ENCODE data around the gene ELOVL7. TPM values are rescaled to one million over a fixed set of nuclear protein-coding genes. Genes with fewer than 3 reads are reported as not detected.

ELOVL7 gene
- total and polyA plus RNA-seq, 2 of the 8 experiments (the other 6 are each of a cell fraction or from before 2014, with no cell fraction given): 3.1 to 5.1 TPM

DNA sequence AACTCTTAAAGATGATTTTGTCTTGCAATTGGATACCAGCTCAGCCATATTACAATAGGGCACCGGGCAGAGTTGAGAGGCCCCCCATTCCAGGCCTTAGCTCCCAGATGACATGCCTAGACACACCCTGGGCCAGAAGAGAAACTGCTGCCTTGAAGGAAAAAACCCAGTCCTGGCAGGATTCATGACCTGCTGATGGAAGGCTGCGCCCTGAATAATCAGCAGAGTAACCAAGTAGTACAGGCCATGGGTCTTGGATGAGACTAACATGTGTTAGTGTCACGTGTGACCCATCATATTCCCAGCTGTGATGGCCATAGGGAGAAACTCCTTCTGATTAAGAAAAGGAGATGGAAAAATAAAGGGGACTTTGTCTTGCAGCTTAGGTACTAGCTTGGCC, 105.1 kb downstream of the ELOVL7 start (continued):
- TF ChIP-seq, protein P1, sequence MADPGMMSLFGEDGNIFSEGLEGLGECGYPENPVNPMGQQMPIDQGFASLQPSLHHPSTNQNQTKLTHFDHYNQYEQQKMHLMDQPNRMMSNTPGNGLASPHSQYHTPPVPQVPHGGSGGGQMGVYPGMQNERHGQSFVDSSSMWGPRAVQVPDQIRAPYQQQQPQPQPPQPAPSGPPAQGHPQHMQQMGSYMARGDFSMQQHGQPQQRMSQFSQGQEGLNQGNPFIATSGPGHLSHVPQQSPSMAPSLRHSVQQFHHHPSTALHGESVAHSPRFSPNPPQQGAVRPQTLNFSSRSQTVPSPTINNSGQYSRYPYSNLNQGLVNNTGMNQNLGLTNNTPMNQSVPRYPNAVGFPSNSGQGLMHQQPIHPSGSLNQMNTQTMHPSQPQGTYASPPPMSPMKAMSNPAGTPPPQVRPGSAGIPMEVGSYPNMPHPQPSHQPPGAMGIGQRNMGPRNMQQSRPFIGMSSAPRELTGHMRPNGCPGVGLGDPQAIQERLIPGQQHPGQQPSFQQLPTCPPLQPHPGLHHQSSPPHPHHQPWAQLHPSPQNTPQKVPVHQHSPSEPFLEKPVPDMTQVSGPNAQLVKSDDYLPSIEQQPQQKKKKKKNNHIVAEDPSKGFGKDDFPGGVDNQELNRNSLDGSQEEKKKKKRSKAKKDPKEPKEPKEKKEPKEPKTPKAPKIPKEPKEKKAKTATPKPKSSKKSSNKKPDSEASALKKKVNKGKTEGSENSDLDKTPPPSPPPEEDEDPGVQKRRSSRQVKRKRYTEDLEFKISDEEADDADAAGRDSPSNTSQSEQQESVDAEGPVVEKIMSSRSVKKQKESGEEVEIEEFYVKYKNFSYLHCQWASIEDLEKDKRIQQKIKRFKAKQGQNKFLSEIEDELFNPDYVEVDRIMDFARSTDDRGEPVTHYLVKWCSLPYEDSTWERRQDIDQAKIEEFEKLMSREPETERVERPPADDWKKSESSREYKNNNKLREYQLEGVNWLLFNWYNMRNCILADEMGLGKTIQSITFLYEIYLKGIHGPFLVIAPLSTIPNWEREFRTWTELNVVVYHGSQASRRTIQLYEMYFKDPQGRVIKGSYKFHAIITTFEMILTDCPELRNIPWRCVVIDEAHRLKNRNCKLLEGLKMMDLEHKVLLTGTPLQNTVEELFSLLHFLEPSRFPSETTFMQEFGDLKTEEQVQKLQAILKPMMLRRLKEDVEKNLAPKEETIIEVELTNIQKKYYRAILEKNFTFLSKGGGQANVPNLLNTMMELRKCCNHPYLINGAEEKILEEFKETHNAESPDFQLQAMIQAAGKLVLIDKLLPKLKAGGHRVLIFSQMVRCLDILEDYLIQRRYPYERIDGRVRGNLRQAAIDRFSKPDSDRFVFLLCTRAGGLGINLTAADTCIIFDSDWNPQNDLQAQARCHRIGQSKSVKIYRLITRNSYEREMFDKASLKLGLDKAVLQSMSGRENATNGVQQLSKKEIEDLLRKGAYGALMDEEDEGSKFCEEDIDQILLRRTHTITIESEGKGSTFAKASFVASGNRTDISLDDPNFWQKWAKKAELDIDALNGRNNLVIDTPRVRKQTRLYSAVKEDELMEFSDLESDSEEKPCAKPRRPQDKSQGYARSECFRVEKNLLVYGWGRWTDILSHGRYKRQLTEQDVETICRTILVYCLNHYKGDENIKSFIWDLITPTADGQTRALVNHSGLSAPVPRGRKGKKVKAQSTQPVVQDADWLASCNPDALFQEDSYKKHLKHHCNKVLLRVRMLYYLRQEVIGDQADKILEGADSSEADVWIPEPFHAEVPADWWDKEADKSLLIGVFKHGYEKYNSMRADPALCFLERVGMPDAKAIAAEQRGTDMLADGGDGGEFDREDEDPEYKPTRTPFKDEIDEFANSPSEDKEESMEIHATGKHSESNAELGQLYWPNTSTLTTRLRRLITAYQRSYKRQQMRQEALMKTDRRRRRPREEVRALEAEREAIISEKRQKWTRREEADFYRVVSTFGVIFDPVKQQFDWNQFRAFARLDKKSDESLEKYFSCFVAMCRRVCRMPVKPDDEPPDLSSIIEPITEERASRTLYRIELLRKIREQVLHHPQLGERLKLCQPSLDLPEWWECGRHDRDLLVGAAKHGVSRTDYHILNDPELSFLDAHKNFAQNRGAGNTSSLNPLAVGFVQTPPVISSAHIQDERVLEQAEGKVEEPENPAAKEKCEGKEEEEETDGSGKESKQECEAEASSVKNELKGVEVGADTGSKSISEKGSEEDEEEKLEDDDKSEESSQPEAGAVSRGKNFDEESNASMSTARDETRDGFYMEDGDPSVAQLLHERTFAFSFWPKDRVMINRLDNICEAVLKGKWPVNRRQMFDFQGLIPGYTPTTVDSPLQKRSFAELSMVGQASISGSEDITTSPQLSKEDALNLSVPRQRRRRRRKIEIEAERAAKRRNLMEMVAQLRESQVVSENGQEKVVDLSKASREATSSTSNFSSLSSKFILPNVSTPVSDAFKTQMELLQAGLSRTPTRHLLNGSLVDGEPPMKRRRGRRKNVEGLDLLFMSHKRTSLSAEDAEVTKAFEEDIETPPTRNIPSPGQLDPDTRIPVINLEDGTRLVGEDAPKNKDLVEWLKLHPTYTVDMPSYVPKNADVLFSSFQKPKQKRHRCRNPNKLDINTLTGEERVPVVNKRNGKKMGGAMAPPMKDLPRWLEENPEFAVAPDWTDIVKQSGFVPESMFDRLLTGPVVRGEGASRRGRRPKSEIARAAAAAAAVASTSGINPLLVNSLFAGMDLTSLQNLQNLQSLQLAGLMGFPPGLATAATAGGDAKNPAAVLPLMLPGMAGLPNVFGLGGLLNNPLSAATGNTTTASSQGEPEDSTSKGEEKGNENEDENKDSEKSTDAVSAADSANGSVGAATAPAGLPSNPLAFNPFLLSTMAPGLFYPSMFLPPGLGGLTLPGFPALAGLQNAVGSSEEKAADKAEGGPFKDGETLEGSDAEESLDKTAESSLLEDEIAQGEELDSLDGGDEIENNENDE (IDR thresholded peaks at IDR 0.05; ENCODE audit: insufficient replicate concordance, low read length): no peak
- TF ChIP-seq JUND (IDR thresholded peaks at IDR 0.05; ENCODE audit: low read length): no peak
- TF ChIP-seq HDAC6 (IDR thresholded peaks at IDR 0.05; ENCODE audit: low read depth, low read length): no peak
- TF ChIP-seq TEAD4 (IDR thresholded peaks at IDR 0.05; ENCODE audit: low read depth, low read length): no peak
- no peak for TF ChIP-seq SAP30 (IDR thresholded peaks at IDR 0.05; ENCODE audit: insufficient read depth, insufficient replicate concordance, low read length)
- no peak for TF ChIP-seq SP4 (IDR thresholded peaks at IDR 0.05; ENCODE audit: low read length)
- no peak for TF ChIP-seq POU5F1 (IDR thresholded peaks at IDR 0.05; ENCODE audit: low read depth, low read length)
